Thyroid gland (tissue), 4 donors: Measurements from ENCODE around the gene RHOC.

ENCODE experiments used
- POLR2A ChIP-seq, 2 donors: fragments of 450-650 bp; IDR thresholded peaks; one replicate each; pipeline ENCODE4 v1.6.1; 2017; ENCODE audit warnings: antibody characterized with exemption in 2 of 2, mild to moderate bottlenecking in 2 of 2, moderate library complexity in 1 of 2
- TF ChIP-seq, protein P1 (sequence below), 6 experiments: fragments of 200-600 bp in 3 of 6; fragments of 450-650 bp in 3 of 6; sonication (generic) in 3 of 6; IDR thresholded peaks; one replicate each; pipeline ENCODE4 v1.5.1; 2016 to 2019; ENCODE audit warnings: antibody characterized with exemption in 6 of 6, mild to moderate bottlenecking in 2 of 6, inconsistent platforms in 1 of 6, moderate library complexity in 1 of 6

DNA sequence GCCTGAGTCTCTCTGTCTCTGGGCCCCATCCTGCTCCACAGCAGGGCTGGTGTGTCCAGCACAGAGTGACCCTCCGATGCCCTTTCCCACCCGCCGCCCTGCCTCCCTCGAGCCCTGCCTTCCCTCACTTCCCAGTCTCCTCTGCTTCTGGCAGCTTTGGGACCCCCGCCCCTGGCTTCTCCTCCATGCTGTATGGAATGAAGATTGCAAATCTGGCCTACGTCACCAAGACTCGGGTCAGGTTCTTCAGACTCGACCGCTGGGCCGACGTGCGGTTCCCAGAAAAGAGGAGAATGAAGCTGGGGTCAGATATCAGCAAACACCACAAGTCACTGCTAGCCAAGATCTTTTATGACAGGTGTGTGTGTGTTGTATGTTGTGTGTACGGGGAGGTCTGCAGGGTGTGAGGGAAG lies 18.1 kb downstream of the RHOC start:
- TF ChIP-seq, protein P1, sequence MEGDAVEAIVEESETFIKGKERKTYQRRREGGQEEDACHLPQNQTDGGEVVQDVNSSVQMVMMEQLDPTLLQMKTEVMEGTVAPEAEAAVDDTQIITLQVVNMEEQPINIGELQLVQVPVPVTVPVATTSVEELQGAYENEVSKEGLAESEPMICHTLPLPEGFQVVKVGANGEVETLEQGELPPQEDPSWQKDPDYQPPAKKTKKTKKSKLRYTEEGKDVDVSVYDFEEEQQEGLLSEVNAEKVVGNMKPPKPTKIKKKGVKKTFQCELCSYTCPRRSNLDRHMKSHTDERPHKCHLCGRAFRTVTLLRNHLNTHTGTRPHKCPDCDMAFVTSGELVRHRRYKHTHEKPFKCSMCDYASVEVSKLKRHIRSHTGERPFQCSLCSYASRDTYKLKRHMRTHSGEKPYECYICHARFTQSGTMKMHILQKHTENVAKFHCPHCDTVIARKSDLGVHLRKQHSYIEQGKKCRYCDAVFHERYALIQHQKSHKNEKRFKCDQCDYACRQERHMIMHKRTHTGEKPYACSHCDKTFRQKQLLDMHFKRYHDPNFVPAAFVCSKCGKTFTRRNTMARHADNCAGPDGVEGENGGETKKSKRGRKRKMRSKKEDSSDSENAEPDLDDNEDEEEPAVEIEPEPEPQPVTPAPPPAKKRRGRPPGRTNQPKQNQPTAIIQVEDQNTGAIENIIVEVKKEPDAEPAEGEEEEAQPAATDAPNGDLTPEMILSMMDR (IDR thresholded peaks at IDR 0.05) = no peak
- no peak for TF ChIP-seq POLR2A (IDR thresholded peaks at IDR 0.05)
